ENCODE results near the gene CMTM8.
A peak's percentile ranks its signal among the peaks of the same experiment; 100 is the strongest.

Gene CMTM8

GRCh38 chr3:32347343-32348125, 109.1 kb downstream of the CMTM8 start:
- DNase-seq, result no peak

- DNase-seq, result no peak
Observed at GRCh38 chr3:32349184-32349583, 110.7 kb downstream of the CMTM8 start.

DNA sequence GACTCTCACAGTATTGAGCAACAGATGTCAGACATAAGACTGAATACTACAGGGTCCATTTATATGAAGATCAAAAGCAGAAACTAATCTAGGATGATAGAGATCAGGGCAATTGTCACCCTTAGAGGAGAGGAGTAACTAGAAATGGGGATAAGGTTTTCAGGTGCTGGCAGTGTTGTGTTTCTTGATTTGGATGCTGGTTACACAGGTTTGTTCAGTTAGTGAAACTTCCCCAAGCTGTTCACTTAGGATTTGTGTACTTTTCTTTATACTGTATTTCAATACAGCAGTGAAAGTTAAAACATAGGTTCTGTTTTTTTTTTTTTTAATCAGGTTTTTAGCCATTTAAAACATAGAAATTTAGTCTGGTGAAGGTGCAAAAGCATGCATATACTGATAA, 114.1 kb downstream of the CMTM8 start:
- no peak for DNase-seq

DNA sequence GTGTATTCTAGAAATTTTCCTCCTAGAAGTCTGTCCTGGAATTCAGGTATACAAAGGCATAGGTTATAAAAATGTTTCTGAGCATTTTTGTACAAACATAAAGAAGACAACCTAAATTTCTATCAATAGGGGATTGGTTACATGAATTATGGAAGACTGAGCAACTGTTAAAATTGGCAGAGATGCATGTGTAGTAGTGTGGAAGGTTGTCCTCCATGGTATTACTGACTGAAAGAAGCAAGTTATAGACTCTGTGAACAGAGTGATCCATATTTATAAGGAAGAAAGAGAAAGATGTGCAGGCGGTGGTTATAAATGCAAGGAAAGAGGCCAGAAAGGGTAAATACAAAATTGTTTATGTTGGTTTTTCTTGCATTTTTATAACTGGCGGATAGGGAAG, 114.9 kb downstream of the CMTM8 start:
- no peak for DNase-seq

DNA sequence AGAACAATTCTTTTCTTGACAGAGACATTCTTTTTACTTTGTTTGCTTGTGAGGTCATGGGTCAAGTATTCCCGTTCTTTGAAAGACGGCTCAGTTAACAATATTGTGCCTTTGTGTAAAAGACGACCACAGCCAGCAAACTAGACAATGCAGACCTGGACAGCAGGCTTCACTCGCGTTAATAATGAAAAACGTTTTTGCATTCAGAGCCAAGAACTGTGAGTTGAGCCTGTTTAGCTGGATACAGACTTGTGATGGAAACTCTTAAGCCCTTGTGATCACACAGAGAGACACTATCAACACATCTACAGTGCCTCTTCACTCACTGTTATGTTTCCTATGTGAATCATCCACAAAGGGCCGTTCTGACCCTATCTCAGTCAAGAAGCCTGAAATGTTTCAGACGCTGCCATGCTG, 115.9 kb downstream of the CMTM8 start:
- no peak for DNase-seq

- DNase-seq, result no peak
Observed at GRCh38 chr3:32355751-32356291, 117.3 kb downstream of the CMTM8 start.

- no peak for DNase-seq
Observed at GRCh38 chr3:32359766-32360492, 121.4 kb downstream of the CMTM8 start.

DNA sequence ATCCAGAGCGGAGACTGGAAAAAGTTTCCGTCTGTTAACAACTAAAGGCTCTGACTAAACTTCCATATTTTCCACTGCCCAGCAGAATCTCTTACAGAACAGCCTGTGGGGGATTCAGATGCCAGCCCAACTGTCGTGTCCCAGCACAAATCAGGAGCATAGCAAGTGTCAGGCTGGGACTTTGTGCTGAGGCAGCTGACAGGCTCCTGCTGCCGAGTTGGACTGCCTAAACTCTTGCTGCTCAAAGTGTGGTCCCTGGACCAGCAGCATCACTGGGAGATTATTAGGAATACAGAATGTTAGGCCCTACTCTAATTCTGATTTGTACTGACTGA, 122.0 kb downstream of the CMTM8 start:
- DNase-seq, result no peak

DNA sequence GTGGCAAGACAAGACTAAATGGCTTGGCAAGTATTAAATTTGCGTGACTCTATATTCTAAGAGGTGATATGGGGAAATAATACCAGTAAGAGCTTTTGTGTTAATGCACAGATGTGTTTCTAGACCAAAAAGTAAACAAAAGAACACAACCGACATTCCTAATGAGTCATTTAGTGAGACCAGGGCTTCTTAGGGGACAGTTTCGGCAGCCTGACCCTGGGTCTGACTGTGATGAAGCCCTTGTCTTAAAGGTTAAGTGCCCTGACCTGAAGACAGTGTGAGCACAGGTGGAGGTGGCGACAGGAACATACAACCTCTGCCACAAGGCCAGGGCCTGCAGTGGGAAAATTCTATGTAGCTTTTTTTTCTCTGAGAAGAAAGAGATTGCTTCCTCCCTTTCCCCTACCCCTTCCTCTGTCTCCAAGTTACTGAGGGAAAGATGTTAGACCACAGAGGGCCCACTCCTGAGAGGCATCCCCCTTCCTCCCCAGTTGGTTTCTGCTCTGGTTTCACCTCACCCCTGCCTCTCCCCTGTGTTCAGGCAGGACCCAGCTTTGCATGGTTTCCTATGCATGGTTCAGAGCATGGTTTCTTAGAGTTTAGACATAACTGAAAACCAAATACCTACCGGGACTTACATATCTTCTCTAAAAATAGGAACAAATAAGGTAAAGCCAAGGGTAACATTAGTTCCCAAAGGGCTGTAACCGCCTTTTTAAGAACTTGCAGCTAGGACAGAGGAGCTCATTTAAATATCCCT, 128.3 kb downstream of the CMTM8 start:
- no peak for DNase-seq

GRCh38 chr3:32367442-32367841, 129.0 kb downstream of the CMTM8 start:
- no peak for DNase-seq

- DNase-seq, result no peak
Observed at GRCh38 chr3:32371461-32372212, 133.2 kb downstream of the CMTM8 start.

DNA sequence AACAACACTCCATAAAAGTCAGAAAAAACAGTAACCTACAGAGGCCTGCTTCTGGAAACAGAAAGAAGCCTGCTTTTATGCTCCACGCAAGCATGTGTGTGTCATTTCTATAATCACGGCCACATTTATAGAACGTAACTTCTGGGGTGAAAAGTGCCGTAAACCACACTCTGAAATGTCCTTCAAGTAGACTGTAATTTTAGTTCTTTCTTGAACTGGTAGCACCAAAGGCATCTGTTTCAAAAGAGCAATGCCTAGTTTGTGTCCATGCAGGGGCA, 133.7 kb downstream of the CMTM8 start:
- no peak for DNase-seq

DNA sequence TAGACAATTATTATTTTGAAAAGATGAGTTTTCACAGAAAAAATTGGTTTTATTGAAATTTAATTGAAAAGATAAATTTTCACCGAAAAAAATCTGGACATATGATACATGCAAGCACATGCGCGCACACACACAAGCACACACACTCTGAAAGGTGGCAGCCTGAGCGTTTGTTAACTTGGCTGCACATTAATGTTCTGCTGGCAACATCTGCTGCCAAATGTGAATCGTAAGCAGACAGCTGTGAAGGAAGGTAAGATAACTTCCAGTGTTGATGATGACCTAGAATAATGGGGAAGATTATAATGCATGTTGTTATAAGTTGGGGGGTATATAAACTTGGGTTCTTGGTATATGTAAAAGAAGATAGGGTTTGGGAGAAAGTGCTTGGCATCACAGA, 134.8 kb downstream of the CMTM8 start:
- no peak for DNase-seq

GRCh38 chr3:32373844-32374243, 135.4 kb downstream of the CMTM8 start:
- no peak for DNase-seq

DNA sequence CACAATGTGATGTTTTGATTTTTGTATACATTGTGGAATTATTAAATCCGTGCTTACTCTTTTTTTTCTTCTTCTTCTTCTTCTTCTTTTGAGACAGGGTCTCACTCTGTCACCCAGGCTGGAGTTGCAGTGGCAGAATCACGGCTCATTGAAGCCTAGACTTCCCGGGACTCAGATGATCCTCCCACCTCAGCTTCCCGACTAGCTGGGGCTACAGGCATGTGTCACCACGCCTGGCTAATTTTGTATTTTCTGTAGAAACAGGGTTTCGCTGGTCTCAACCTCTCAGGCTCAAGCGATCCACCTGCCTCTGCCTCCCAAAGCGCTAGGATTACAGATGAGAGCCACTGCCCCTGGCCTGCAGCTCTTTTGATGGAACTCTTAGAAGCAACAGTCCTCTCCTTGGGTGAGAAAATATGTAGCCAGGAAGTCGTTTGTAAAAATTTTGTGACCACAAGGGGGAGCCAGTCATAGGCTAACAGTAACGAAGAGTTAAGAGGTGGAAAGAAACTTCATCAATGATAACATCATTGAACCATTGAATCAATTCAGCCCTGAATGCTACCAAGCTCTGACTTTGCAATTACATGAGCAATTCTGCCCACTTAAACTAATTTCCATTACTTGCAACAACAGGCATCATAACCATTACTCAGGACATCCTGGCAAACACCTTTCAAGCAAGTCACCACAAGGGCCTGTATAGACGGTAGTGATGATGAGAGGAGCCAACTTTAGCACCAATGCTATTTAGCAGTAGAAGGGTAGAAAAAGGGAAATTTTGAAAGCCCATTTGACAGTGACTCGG, 136.5 kb downstream of the CMTM8 start:
- peak; percentile 11 for DNase-seq

- DNase-seq, result no peak
Observed at GRCh38 chr3:32375596-32375930, 137.1 kb downstream of the CMTM8 start.

DNA sequence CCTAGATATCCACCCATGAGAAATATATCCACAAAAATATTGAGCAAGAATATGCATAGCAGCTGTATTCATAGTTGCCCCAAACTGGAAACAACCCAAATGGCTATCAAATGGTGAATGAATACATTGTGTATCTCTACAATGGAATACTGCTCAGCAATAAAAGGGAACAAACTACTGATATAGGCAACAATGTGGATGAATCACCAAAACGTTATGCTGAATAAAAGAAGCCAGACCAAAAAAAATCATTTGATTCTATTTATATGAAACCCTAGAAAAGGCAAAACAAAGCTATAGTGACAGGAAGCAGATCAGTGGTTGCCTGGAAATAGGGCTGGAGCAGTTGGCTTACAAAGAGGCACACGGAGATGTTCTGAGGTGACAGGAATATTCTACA, 137.6 kb downstream of the CMTM8 start:
- no peak for DNase-seq

GRCh38 chr3:32379831-32380500, 141.5 kb downstream of the CMTM8 start:
- no peak for DNase-seq

GRCh38 chr3:32381922-32382321, 143.4 kb downstream of the CMTM8 start:
- no peak for DNase-seq

GRCh38 chr3:32383136-32383711, 144.7 kb downstream of the CMTM8 start:
- DNase-seq, result no peak

- no peak for DNase-seq
Observed at GRCh38 chr3:32384938-32385337, 146.5 kb downstream of the CMTM8 start.
